ENCODE results near the gene SKAP2. TPM values are rescaled to one million over a fixed set of nuclear protein-coding genes. Genes with fewer than 3 reads are reported as not detected.

The SKAP2 gene
- total RNA-seq, 1 donor from 2014 or later = 3.5 TPM

DNA sequence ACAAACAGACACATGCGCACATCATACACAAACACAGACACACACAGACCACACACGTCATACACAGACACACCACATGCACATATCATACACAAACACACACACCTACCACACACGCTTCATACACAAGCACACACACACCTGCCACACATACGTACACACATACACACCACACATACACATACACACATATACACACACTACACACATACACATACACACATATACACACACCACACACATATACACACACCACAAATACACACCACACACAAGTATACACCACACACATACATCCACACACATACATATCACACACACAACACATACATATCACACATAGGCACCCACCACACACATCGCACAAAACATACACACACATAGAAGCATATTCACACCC, 224.7 kb downstream of the SKAP2 start:
- TF ChIP-seq, protein P1, sequence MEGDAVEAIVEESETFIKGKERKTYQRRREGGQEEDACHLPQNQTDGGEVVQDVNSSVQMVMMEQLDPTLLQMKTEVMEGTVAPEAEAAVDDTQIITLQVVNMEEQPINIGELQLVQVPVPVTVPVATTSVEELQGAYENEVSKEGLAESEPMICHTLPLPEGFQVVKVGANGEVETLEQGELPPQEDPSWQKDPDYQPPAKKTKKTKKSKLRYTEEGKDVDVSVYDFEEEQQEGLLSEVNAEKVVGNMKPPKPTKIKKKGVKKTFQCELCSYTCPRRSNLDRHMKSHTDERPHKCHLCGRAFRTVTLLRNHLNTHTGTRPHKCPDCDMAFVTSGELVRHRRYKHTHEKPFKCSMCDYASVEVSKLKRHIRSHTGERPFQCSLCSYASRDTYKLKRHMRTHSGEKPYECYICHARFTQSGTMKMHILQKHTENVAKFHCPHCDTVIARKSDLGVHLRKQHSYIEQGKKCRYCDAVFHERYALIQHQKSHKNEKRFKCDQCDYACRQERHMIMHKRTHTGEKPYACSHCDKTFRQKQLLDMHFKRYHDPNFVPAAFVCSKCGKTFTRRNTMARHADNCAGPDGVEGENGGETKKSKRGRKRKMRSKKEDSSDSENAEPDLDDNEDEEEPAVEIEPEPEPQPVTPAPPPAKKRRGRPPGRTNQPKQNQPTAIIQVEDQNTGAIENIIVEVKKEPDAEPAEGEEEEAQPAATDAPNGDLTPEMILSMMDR (conservative IDR thresholded peaks at IDR 0.05) = no peak
- no peak overlapping the region for H3K27ac Mint-ChIP-seq (ENCODE audit: unreplicated experiment)
- DNase-seq (ENCODE audit: low read depth, low spot score) = no peak
- H3K4me3 Mint-ChIP-seq = no peak overlapping the region
- H3K9me3 Mint-ChIP-seq = no peaks in the 10 kb centered on the region
- no peaks in the 10 kb centered on the region for H3K36me3 Mint-ChIP-seq (ENCODE audit: low read depth)
- H3K27me3 Mint-ChIP-seq (ENCODE audit: low read depth) = no peaks in the 10 kb centered on the region
- H3K4me1 Mint-ChIP-seq = no peaks in the 10 kb centered on the region

DNA sequence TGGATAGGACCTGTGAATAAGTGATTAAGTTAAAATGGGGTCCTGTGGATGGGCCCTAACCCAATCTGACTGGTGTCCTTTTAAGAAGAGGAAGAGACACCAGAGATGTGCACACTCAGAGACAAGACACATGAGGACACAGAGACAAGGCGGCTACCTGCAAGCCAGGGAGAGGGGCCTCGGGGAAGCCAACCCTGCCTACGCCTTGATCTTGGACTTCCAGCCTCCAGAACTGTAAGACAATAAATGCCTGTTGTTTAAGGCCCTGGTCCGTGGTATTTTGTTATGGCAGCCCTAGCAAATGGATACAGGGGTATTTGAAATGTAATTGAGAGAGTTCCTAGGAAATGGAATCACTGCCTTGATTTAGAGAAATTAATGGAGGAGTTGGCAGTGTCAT, 225.3 kb downstream of the SKAP2 start:
- TF ChIP-seq, protein P1 (conservative IDR thresholded peaks at IDR 0.05) = no peak
- no peak overlapping the region for H3K27ac Mint-ChIP-seq (ENCODE audit: unreplicated experiment)
- H3K4me3 Mint-ChIP-seq = no peak overlapping the region
- no peak for DNase-seq (ENCODE audit: low read depth, low spot score)
- no peaks in the 10 kb centered on the region for H3K9me3 Mint-ChIP-seq
- no peaks in the 10 kb centered on the region for H3K4me1 Mint-ChIP-seq
- H3K27me3 Mint-ChIP-seq (ENCODE audit: low read depth) = no peaks in the 10 kb centered on the region
- H3K36me3 Mint-ChIP-seq (ENCODE audit: low read depth) = no peaks in the 10 kb centered on the region

DNA sequence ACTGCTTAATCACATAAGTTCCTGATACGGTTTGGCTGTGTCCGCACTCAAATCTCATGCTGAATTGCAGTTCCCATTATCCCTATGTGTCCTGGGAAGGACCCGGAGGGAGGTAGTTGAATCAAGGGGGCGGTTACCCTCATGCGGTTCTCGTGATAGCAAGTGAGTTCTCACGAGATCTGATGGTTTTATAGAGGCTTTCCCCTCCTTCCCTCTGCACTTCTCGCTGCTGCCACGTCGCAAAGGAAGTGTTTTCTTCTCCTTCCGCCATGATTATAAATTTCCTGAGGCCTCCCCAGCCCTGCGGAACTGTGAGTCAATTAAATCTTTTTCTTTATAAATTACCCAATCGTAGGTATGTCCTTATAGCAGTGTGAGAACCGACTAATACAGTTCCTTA, 226.2 kb downstream of the SKAP2 start:
- Mint-ChIP-seq H3K27ac (ENCODE audit: unreplicated experiment) (no peak overlapping the region), H3K4me1 (no peaks in the 10 kb centered on the region), H3K27me3 (ENCODE audit: low read depth) (no peaks in the 10 kb centered on the region), H3K36me3 (ENCODE audit: low read depth) (no peaks in the 10 kb centered on the region), H3K9me3 (no peaks in the 10 kb centered on the region), H3K4me3 (no peak overlapping the region)
- DNase-seq (ENCODE audit: low read depth, low spot score) = no peak
- TF ChIP-seq, protein P1 (conservative IDR thresholded peaks at IDR 0.05) = no peak

DNA sequence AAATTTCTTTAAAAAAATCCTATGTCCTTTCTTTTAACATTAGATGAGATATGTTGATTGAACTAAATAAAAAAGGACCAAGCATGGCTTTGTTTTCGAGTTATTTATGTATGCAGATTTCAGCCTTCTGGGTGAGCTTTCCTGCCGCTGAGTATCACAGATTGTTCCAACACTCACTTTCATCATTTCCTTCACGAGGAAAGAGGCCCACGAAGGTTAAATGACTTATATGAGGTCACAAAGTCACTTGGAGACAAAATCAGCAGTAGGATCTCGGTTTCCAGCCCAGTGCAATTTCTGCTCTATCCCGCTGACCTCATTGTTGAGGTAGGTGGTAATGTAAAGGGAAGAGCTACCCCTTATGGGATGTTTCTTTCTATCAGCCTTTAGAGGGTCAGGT, 226.8 kb downstream of the SKAP2 start:
- no peaks in the 10 kb centered on the region for H3K36me3 Mint-ChIP-seq (ENCODE audit: low read depth)
- no peaks in the 10 kb centered on the region for H3K27me3 Mint-ChIP-seq (ENCODE audit: low read depth)
- no peaks in the 10 kb centered on the region for H3K4me1 Mint-ChIP-seq
- H3K27ac Mint-ChIP-seq (ENCODE audit: unreplicated experiment) = no peak overlapping the region
- no peak overlapping the region for H3K4me3 Mint-ChIP-seq
- no peaks in the 10 kb centered on the region for H3K9me3 Mint-ChIP-seq
- TF ChIP-seq, protein P1 (conservative IDR thresholded peaks at IDR 0.05) = no peak
- DNase-seq (ENCODE audit: low read depth, low spot score) = no peak

DNA sequence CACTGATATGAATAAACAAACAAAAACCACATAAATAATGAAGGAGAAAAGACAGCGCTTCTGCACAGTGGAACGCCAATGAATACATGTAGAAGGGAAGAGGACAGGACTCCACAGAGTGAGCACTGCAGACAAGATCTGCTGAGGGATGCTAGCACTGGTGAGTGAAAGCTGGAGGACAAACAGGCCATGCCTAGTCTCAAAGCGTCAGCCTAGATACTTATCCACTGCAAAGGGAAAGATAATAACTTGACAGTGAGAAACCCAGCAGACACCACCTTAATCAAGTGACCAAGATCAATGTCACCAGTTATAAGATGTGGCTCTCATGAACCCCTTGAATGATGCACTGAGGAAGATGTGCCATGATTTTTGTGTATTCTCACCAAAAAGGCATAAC, 227.6 kb downstream of the SKAP2 start:
- no peak for DNase-seq (ENCODE audit: low read depth, low spot score)
- Mint-ChIP-seq H3K4me1 (no peaks in the 10 kb centered on the region), H3K4me3 (no peak overlapping the region), H3K9me3 (no peaks in the 10 kb centered on the region), H3K27ac (ENCODE audit: unreplicated experiment) (no peak overlapping the region), H3K27me3 (ENCODE audit: low read depth) (no peaks in the 10 kb centered on the region), H3K36me3 (ENCODE audit: low read depth) (no peaks in the 10 kb centered on the region)
- TF ChIP-seq, protein P1 (conservative IDR thresholded peaks at IDR 0.05) = no peak

DNA sequence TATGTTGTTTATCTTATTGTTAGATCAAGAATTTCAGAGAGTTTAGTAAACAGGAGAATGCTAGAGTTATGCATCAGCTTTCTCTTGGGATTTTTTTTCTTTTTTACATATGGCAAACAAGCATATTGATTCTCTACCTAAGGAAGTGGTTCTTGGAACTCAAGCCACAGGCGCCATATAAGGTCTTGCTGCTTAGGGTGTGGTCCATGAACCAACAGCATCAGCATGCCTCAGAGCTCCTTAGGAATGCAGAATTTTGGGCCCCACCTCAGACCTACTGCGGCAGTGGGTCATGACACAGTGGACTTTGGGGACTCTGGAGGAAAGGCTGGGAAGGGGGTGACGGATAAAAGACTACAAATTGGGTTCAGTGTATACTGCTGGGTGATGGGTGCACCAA, 230.8 kb downstream of the SKAP2 start:
- Mint-ChIP-seq H3K27me3 (ENCODE audit: low read depth) (no peaks in the 10 kb centered on the region), H3K4me3 (no peak overlapping the region), H3K9me3 (no peaks in the 10 kb centered on the region), H3K4me1 (no peaks in the 10 kb centered on the region), H3K27ac (ENCODE audit: unreplicated experiment) (no peak overlapping the region), H3K36me3 (ENCODE audit: low read depth) (no peaks in the 10 kb centered on the region)
- no peak for DNase-seq (ENCODE audit: low read depth, low spot score)
- TF ChIP-seq, protein P1 (conservative IDR thresholded peaks at IDR 0.05) = no peak
